Measurements from ENCODE around the gene SPEG. TPM values are rescaled to one million over a fixed set of nuclear protein-coding genes. Genes with fewer than 3 reads are reported as not detected.
"Not testable (repeated sequence)": the region's sequence is repeated elsewhere in the genome, so short reads cannot be mapped to it uniquely, and the experiment has no call there.

The SPEG gene
- total RNA-seq, 1 donor from 2014 or later, result 6.5 TPM

GRCh38 chr2:219405958-219406860, 28.4 kb upstream of the SPEG start:
- H3K27ac ChIP-seq, result no peak overlapping the region
- peaks cover 5% of the 10 kb centered on the region for H3K4me1 ChIP-seq
- no peaks in the 10 kb centered on the region for H3K27me3 ChIP-seq (ENCODE audit: low read depth)
- H3K4me3 ChIP-seq, result no peak overlapping the region
- no peaks in the 10 kb centered on the region for H3K9me3 ChIP-seq
- H3K36me3 ChIP-seq, result no peaks in the 10 kb centered on the region
- DNase-seq (no peak), ATAC-seq (no peak)
- intact Hi-C loops (cut with DNase I), result loop anchor here (10.0 kb wide), 1 partner anchor 129 kb away; no protein-coding TSS in a partner anchor
- no peak for TF ChIP-seq CTCF (IDR thresholded peaks at IDR 0.05)

- DNase-seq, result no peak
- no peak overlapping the region for H3K27ac ChIP-seq
- TF ChIP-seq CTCF (IDR thresholded peaks at IDR 0.05), result no peak
- no peak for ATAC-seq
- H3K36me3 ChIP-seq, result no peaks in the 10 kb centered on the region
- H3K4me1 ChIP-seq, result peaks cover 5% of the 10 kb centered on the region
- H3K27me3 ChIP-seq (ENCODE audit: low read depth), result peaks cover 5% of the 10 kb centered on the region
- no peaks in the 10 kb centered on the region for H3K9me3 ChIP-seq
- H3K4me3 ChIP-seq, result no peak overlapping the region
- intact Hi-C loops (cut with DNase I), result loop anchor here (10.0 kb wide), 1 partner anchor 128 kb away; no protein-coding TSS in a partner anchor
Measured at GRCh38 chr2:219406861-219407230, 27.8 kb upstream of the SPEG start.

- not testable (repeated sequence) for H3K27ac ChIP-seq; H3K9me3 ChIP-seq; H3K4me1 ChIP-seq; H3K36me3 ChIP-seq; H3K27me3 ChIP-seq (ENCODE audit: low read depth); DNase-seq; ATAC-seq; H3K4me3 ChIP-seq
- intact Hi-C loops (cut with DNase I), result loop anchor here (10.0 kb wide), 1 partner anchor 127 kb away; no protein-coding TSS in a partner anchor
Measured at GRCh38 chr2:219407343-219407742, 27.3 kb upstream of the SPEG start.

GRCh38 chr2:219408204-219408603, 26.4 kb upstream of the SPEG start:
- H3K4me3 ChIP-seq, result no peak overlapping the region
- DNase-seq (no peak), ATAC-seq (no peak)
- no peaks in the 10 kb centered on the region for H3K36me3 ChIP-seq
- no peak for TF ChIP-seq CTCF (IDR thresholded peaks at IDR 0.05)
- no peak overlapping the region for H3K27ac ChIP-seq
- H3K27me3 ChIP-seq (ENCODE audit: low read depth), result peaks cover 7% of the 10 kb centered on the region
- intact Hi-C loops (cut with DNase I), result loop anchor here (10.0 kb wide), 1 partner anchor 127 kb away; no protein-coding TSS in a partner anchor
- H3K4me1 ChIP-seq, result no peaks in the 10 kb centered on the region
- no peaks in the 10 kb centered on the region for H3K9me3 ChIP-seq

- ATAC-seq (no peak), DNase-seq (no peak)
- Histone ChIP-seq H3K4me1 (no peaks in the 10 kb centered on the region), H3K4me3 (no peak overlapping the region), H3K27me3 (ENCODE audit: low read depth) (peaks cover 7% of the 10 kb centered on the region), H3K27ac (no peak overlapping the region), H3K36me3 (no peaks in the 10 kb centered on the region), H3K9me3 (no peaks in the 10 kb centered on the region)
- intact Hi-C loops (cut with DNase I), result loop anchor here (10.0 kb wide), 1 partner anchor 126 kb away; no protein-coding TSS in a partner anchor
- TF ChIP-seq CTCF (IDR thresholded peaks at IDR 0.05), result no peak
Measured at GRCh38 chr2:219408631-219409030, 26.0 kb upstream of the SPEG start.

- H3K27me3 ChIP-seq (ENCODE audit: low read depth), result peaks cover 7% of the 10 kb centered on the region
- TF ChIP-seq CTCF (IDR thresholded peaks at IDR 0.05), result no peak
- no peak overlapping the region for H3K27ac ChIP-seq
- DNase-seq (no peak), ATAC-seq (no peak)
- intact Hi-C loops (cut with DNase I), result loop anchor here (10.0 kb wide), 1 partner anchor 125 kb away; no protein-coding TSS in a partner anchor
- no peak overlapping the region for H3K4me3 ChIP-seq
- no peaks in the 10 kb centered on the region for H3K4me1 ChIP-seq
- H3K36me3 ChIP-seq, result no peaks in the 10 kb centered on the region
- no peaks in the 10 kb centered on the region for H3K9me3 ChIP-seq
Measured at GRCh38 chr2:219409619-219410018, 25.0 kb upstream of the SPEG start.
